Embryonic facial prominence (tissue), 1 donor: ENCODE results near the gene GYPE.
"Not testable (repeated sequence)": the region's sequence is repeated elsewhere in the genome, so short reads cannot be mapped to it uniquely, and the experiment has no call there.

Experiments
- DNase-seq: peaks from one replicate; pipeline ENCODE4 v3.0.0-alpha.2; 2016; ENCODE audit errors: extremely low spot score

Gene GYPE

DNA sequence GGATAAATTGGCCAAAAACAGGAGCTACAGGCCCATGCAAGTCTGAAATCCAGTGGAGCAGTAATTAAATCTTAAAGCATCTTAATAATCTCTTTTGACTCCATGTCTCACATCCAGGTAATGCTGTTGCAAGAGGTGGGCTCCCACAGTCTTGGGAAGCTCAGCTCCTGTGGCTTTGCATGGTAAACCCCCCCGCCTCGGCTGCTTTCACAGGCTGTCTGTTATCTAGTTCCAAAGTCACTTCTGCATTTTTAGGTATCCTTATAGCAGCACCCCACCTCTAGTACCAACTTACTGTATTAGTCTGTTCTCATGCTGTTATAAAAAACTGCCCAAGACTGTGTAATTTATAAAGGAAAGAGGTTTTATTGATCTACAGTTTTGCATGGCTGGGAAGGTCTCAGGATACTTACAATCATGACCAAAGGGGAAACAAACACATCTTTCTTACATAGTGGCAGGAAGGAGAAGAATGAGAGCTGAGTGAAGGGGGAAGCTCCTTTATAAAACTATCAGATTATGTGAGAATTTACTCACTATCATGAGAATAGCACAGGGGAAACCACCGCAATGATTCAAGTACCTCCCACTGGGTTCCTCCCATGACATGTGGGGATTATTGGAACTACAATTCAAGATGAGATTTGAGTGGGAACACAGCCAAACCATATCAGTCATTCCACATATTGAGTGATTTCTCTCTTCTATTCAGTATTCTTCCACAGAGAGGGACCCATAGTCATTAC, 34.7 kb downstream of the GYPE start:
- DNase-seq = not testable (repeated sequence)

DNA sequence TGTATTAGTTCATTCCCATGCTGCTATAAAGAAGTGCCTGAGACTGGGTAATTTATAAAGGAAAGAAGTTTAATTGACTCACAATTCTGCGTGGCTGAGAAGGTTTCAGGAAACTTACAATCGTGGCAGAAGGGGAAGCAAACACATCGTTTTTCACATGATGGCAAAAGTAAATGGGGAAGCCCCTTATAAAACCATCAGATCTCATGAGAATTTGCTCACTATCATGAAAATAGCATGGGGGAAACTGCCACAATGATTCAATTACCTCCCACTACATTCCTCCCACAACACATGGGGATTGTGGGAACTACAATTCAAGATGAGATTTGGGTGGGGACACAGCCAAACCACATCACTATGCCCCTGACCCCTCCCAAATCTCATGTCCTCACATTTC, 35.4 kb downstream of the GYPE start:
- DNase-seq = not testable (repeated sequence)

DNA sequence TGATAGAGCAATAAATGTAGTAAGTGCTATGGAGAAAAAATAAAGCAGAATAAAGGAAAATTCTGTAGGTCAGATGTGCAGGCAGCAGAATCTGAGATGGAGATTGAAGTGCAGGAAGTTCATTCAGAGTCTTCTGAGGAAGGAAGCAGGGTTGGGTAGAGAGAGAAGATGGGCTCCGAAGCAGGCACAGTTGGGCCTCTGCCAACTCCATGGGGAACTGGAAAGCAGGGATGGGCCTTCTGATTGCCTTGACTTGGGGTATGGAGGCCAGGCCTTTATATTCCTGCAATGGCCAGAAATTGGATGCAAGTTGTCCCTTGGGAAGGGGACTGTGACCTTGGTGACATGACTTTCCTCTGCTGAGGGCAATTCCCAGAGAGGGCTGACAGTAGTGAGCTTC, 42.6 kb downstream of the GYPE start:
- not testable (repeated sequence) for DNase-seq

DNA sequence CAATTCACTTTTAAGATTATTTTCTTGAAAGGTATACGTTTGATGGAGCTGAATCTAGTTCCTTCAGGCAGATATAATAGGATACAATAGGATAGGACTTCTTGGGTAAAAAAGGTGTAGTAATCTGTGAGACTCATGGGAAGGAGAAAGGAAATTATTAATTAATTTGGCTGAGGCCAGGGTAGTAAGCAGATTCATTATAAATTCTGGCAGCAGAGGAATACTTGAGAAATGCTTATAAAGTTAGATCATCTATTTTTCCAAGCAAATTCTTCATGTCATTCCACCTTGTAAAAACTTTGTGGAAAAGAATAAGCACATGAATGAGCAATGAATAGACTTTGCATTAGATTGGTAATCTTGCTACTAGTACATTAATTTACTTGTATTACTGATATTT, 46.9 kb downstream of the GYPE start:
- DNase-seq = no peak

DNA sequence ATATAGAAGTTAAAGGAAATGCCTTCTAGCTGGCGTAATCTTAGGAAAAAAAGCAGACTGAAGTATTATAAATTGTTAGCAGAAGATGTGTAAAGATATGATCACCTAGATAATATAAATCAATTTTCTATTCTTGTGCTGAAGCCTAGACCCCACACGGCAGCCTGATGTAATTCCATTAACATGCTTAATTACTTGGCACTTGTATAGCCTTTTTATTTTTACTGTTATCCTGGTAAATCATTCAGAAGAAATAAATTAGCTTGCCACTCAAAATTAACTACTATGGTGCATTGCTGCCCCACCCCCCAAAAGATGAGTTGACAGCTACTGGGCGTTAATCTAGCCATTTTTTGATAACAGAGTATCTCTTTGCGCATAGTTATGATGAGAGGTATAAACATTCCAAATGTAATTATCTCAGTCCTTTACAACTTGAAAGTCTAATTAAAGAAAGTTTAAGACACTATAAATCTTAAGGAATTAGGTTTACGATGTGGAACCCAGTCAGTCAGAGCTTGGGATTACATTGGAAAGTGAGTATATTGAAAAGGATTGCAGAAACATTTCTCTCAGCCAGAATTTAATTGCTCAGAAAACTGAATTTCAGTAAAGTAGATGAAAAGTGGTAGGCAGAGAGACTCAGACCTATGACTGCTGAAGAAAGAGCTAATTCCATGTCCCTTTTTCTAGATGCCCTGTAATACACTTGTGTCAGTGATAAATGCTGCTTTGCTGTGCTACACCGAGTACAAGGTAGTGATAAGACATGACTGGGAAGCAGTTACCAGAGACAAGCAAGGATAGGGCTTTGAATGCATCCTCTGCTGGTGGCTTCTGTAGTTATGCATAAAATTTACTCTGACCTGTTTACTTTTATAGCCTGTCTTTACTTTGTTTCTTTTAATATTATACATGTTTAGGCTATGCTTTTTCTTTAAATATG, 47.7 kb downstream of the GYPE start:
- not testable (repeated sequence) for DNase-seq

DNA sequence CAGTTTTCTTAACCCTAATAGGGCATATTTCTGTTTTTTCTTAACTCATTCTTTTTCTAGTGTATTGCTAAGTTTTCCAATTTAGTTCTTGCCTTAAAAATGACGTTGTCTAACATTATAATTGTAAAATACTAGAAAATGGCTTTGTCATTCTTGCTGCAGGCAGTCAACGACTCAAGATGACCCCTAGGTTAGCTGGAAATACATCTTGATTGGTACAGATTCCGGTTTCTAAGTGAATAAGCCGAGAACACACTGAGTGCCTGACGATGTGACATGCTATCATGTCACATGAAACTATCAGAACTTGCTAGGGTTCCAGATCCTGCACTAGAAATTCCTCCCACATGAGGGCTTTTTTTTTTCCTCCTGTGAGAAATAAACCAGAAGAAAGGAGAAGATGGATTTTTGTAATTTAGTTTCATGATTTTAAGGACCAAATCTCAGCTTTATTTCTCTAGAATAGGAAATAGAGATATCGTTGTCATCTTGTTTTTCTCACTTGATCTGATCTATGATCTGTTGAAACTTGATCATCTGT, 49.3 kb downstream of the GYPE start:
- DNase-seq = not testable (repeated sequence)

DNA sequence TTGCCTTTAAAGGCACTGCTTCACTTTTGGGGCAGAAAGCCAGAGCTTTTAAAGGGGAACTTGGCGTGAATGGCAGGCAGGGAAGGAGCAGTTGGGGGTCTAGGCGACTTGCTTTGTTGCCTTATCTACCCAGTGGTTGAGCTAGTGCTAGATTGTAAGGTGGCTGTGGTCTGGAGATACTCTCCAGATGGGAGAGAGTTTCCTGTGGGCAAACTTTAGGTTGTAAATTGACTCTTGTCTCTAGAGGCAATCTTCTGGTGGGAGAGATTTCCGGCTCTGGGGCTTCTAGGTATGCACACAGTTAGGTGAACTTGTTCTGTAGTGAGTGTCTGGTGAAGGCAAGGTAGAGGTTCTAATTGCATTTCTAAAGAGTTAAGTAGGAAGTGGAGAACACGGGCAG, 50.7 kb downstream of the GYPE start:
- DNase-seq = not testable (repeated sequence)

DNA sequence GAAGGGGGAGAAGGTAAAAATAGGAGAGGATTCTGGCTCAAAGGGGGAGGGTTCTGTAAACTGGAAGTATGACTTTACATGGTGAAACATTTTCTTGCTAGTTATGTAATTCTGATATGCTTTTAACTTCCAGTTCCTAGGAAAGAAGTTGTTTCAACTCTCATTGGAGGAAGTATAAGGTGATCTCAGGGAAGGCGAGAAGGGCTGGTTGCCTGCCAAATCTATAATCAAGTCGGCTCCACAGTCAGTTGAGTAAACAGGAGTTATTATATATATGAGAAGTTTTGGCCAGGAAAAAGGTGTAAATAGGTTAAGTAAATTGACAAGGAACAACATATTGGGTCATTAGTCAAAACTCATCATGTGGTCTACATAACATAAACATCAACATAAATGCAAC, 56.1 kb downstream of the GYPE start:
- DNase-seq = not testable (repeated sequence)

DNA sequence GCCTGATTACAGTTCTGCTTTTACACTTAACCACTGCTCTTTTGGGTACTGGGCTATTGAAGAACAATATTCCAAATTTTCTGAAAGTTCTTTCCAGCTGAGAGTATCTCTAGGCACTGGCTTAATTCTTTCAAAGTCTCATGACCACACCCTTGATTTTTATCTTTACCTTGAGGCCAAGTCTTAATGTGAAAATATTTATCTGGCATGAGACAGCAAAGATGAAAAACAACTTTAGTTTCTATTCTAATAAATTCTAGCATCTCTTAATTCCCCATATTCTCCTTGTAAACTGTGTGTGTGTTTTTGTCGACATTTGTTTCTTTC, 61.9 kb downstream of the GYPE start:
- not testable (repeated sequence) for DNase-seq

DNA sequence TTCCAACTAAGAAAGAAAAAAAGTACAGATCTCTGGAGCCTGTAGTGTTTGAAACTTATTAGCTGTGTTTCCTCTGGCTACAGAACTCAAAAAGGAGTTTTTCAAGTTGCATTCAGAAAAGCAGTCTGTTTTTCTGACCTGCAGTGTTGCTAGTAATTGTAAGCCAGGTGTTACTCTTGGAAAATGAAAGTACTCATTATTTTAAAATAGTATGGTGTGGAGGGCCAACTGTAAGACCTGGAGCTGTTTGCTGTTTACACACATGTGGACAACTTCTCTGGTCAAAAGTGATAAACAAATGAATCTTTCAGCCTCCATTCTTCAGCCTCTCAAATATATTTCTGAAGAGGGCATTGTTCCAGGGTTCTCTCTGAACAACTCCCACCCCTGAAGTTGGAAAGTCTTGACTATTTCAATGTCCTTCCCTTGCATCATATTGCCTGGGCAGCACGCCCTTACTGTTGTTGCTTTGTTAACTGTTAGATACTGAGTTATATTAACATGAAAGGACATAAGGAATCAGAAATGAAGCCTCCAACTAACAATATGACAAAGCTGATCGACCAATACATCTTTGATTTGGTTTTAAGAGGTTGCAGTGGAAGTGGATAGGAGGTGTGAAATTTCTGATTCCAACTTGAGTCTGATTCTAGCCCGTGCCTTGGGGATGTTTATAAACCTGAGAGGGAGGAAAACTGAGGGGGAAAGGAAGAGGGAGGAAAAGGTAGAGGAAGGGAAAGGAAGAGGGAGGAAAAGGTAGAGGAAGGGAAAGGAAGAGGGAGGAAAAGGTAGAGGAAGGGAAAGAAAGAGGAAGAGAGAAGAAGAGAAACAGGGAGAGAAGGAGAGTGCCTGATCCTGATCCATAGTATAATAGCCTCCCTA, 62.5 kb downstream of the GYPE start:
- DNase-seq = not testable (repeated sequence)

DNA sequence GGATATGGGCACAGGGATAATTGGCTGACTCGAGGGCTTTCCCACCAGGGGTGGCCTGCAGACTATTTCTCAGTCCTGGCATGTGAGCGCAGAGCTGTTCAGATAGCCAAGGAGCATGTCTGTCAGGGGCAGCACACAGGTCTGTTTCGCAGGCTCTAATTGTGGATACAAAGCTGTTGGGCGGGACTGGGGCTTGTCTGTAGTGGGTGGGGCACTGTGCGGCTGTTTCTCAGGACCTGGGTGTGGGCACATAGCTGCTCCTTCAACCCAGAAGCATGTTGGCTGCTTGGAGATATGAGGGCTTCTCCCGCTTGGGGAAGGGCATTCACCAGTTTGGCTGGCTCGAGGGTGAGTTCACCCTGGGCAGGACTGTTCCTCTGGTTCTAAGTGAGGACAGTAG, 65.9 kb downstream of the GYPE start:
- not testable (repeated sequence) for DNase-seq

DNA sequence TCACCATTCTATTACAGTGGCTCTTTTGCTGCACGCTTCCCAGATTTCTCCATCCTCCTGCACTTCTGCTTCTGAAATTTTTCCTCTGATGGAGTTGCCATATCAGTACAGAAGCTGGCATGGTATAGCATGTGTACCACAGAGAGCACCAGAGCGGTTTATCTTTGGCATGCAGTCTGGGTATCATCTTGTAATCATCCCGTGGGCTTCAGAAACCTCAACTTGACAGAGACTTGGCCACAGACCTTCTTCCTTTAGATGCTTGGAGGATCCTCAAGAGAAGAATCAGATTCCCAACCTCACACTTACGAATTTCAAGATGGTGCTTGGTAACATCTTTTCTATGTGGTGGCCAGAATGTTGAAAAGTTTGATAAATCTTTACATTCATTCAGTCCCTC, 71.2 kb downstream of the GYPE start:
- DNase-seq = not testable (repeated sequence)

DNA sequence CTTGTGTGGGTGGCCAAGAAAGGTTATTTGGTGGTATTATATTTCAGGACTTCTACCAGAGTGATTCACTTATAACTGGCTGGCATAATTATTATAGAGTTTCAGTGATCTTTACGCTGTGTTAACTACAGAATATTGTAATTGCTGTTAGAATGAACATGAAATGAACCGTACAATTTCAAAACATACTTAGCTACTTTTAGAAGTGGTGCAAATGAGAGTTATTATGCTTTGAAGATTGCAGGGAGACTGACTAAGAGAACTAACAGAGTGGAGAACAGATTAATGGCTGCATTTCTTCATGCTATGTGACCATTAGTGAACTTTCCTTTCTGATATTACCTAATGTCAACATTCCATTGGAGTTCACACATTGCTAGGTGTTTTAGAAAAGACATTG, 71.7 kb downstream of the GYPE start:
- not testable (repeated sequence) for DNase-seq

DNA sequence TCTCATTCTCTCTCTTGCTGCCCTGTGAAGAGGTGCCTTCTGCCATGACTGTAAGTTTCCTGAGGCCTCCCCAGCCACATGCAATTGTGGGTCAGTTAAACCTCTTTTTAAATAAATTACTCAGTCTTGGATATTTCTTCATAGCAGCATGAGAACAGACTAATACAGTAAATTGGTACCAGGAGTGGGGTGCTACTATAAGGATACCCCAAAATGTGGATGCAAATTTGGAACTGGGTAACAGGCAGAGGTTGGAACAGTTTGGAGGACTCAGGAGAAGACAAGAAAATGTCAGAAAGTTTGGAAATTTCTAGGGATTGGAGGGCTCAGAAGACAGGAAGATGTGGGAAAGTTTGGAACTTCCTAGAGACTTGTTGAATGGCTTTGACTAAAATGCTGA, 74.8 kb downstream of the GYPE start:
- DNase-seq = not testable (repeated sequence)

DNA sequence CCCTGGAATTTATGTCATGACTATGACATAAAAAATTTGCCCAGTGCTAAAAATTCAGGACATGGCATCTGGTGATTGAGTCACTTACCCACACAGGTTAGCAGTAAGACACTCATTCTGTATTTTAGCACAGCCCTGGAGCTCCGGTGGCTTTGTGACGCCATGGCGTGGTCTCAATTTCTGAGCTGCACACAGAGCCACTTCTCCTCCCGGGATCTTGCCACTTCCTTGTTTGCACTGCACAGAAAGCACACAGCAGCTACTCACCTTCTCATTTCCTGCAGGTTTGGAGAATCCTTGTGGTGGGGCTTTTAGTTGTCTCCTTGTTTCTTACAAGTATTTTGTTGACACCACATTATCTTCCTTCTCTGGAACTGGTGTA, 76.1 kb downstream of the GYPE start:
- DNase-seq = not testable (repeated sequence)
